Keratinocyte (primary cell): ENCODE results near the gene DNASE1. TPM values are rescaled to one million over a fixed set of nuclear protein-coding genes. Genes with fewer than 3 reads are reported as not detected.

Experiments
- DNase-seq: peaks from one replicate; pipeline ENCODE4 v3.0.0-alpha.2; 2011; ENCODE audit warnings: low read depth, missing footprints, low spot score
- FAIRE-seq: peaks from 2 replicates; lab custom pipeline; 2011; peaks lifted over from hg19 to GRCh38; lab: Jason Lieb, UNC
- H2AFZ ChIP-seq: 2 replicates; pipeline ENCODE4 v1.6.0; 2012; ENCODE audit warnings: low read length, control low read depth, inconsistent platforms; ENCODE audit not compliant: control insufficient read depth
- H3K27ac ChIP-seq: 2 replicates; pipeline ENCODE4 v1.5.1; 2011; ENCODE audit warnings: low read length; ENCODE audit not compliant: control insufficient read depth, insufficient read depth
- H3K27me3 ChIP-seq: 3 replicates; pipeline ENCODE4 v1.6.0; 2011; ENCODE audit warnings: low read length; ENCODE audit not compliant: control insufficient read depth, insufficient read depth; ENCODE audit errors: extremely low read depth
- H3K36me3 ChIP-seq, 2 experiments: 2 replicates in 1 of 2; 3 replicates in 1 of 2; pipeline ENCODE4 v1.5.1; 2011; ENCODE audit warnings: low read length in 2 of 2, mild to moderate bottlenecking in 1 of 2; ENCODE audit not compliant: control insufficient read depth in 2 of 2, insufficient read depth in 2 of 2; ENCODE audit errors: extremely low read depth in 1 of 2
- H3K4me1 ChIP-seq: 3 replicates; pipeline ENCODE4 v1.5.1; 2011; ENCODE audit warnings: low read length; ENCODE audit not compliant: control insufficient read depth, insufficient read depth; ENCODE audit errors: extremely low read depth
- H3K4me2 ChIP-seq: 3 replicates; pipeline ENCODE4 v1.6.0; 2011; ENCODE audit warnings: low read depth, low read length; ENCODE audit not compliant: control insufficient read depth, insufficient read depth; ENCODE audit errors: extremely low read depth
- H3K4me3 ChIP-seq, 3 experiments: fragments of 200-600 bp in 1 of 3; sonication (generic) in 1 of 3; 2 replicates in 2 of 3; 3 replicates in 1 of 3; pipeline ENCODE4 v1.5.1; 2011 to 2016; ENCODE audit warnings: low read length in 3 of 3, mild to moderate bottlenecking in 3 of 3, control low read depth in 2 of 3, inconsistent platforms in 1 of 3, low read depth in 1 of 3, mixed read lengths in 1 of 3, mixed run types in 1 of 3, moderate library complexity in 1 of 3; ENCODE audit not compliant: control insufficient read depth in 2 of 3, insufficient read depth in 2 of 3; ENCODE audit errors: extremely low read depth in 1 of 3
- H3K79me2 ChIP-seq: 2 replicates; pipeline ENCODE4 v1.6.0; 2012; ENCODE audit warnings: low read length; ENCODE audit not compliant: control insufficient read depth, insufficient read depth
- H3K9ac ChIP-seq: 3 replicates; pipeline ENCODE4 v1.6.0; 2011; ENCODE audit warnings: low read length; ENCODE audit not compliant: control insufficient read depth, insufficient read depth; ENCODE audit errors: extremely low read depth
- H3K9me1 ChIP-seq: 3 replicates; pipeline ENCODE4 v1.6.0; 2011; ENCODE audit warnings: low read length; ENCODE audit not compliant: control insufficient read depth, insufficient read depth; ENCODE audit errors: extremely low read depth
- H3K9me3 ChIP-seq: 2 replicates; pipeline ENCODE4 v1.5.1; 2012; ENCODE audit warnings: low read depth, low read length; ENCODE audit not compliant: control insufficient read depth
- H4K20me1 ChIP-seq: 3 replicates; pipeline ENCODE4 v1.6.0; 2011; ENCODE audit warnings: low read length; ENCODE audit not compliant: control insufficient read depth, insufficient read depth; ENCODE audit errors: extremely low read depth
- EZH2 ChIP-seq: IDR thresholded peaks from one replicate; pipeline ENCODE4 v1.6.1; 2012; ENCODE audit warnings: inconsistent platforms, mild to moderate bottlenecking, low read length, moderate library complexity
- dilution Hi-C: fragments of 300-500 bp; cut with MboI; formaldehyde crosslinking; loops from one replicate; pipeline ENCODE4 v1.7.0; 2020; ENCODE audit warnings: low sequenced_read_pairs; ENCODE audit not compliant: extremely low pct_ligation_motif_present
- polyA minus RNA-seq, 3 experiments: library from RNA; depleted of rRNA, polyadenylated mRNA; stranded (reverse); fragments of >200 nt; gene quantifications; 1 replicate in 1 of 3; 2 replicates in 1 of 3; 3 replicates in 1 of 3; pipeline ENCODE4 v1.2.3, GENCODE V29; 2011
- polyA plus RNA-seq, 5 experiments: library from polyadenylated mRNA; depleted of rRNA in 3 of 5; stranded (reverse) in 3 of 5; stranded (forward) in 1 of 5; unstranded in 1 of 5; fragments of >200 nt; gene quantifications; 1 replicate in 1 of 5; 2 replicates in 3 of 5; 3 replicates in 1 of 5; pipeline versions ENCODE4 v1.2.1 to v1.2.3, GENCODE V29; 2011 to 2012; ENCODE audit warnings: missing spikeins in 2 of 5, low read depth in 1 of 5, low replicate concordance in 1 of 5
- TF ChIP-seq, protein P1 (sequence below), 3 experiments: IDR thresholded peaks in 1 of 3; conservative IDR thresholded peaks in 1 of 3; optimal IDR thresholded peaks in 1 of 3; 2 replicates in 2 of 3; 3 replicates in 1 of 3; pipeline versions ENCODE3 to v1.5.1; 2011; ENCODE audit warnings: low read length in 3 of 3, mild to moderate bottlenecking in 3 of 3, moderate library complexity in 2 of 3, control low read depth in 1 of 3, inconsistent platforms in 1 of 3; ENCODE audit not compliant: insufficient read depth in 2 of 3; ENCODE audit errors: extremely low read depth in 1 of 3

The DNASE1 gene, protein sequence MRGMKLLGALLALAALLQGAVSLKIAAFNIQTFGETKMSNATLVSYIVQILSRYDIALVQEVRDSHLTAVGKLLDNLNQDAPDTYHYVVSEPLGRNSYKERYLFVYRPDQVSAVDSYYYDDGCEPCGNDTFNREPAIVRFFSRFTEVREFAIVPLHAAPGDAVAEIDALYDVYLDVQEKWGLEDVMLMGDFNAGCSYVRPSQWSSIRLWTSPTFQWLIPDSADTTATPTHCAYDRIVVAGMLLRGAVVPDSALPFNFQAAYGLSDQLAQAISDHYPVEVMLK
- polyA plus RNA-seq = 3.0 to 10.8 TPM (median 5.2 TPM) in 3 replicates
- 1.8 TPM for polyA plus RNA-seq (2011; ENCODE audit: low read depth)
- polyA plus RNA-seq (2011; cell fraction: cytosol; rRNA removed) = 3.5 and 4.2 TPM in 2 replicates
- polyA plus RNA-seq (2011; cell fraction: nucleus; rRNA removed) = 25.2 and 30.4 TPM in 2 replicates
- 3.6 and 3.9 TPM in 2 replicates for polyA plus RNA-seq (2012; ENCODE audit: low replicate concordance)
- polyA minus RNA-seq = 10.5 to 15.3 TPM (median 11.6 TPM) in 3 replicates
- 3.3 TPM for polyA minus RNA-seq (2011; cell fraction: cytosol; rRNA and poly(A)+ RNA removed)
- polyA minus RNA-seq (2011; cell fraction: nucleus; rRNA and poly(A)+ RNA removed) = 16.7 and 21.8 TPM in 2 replicates

DNA sequence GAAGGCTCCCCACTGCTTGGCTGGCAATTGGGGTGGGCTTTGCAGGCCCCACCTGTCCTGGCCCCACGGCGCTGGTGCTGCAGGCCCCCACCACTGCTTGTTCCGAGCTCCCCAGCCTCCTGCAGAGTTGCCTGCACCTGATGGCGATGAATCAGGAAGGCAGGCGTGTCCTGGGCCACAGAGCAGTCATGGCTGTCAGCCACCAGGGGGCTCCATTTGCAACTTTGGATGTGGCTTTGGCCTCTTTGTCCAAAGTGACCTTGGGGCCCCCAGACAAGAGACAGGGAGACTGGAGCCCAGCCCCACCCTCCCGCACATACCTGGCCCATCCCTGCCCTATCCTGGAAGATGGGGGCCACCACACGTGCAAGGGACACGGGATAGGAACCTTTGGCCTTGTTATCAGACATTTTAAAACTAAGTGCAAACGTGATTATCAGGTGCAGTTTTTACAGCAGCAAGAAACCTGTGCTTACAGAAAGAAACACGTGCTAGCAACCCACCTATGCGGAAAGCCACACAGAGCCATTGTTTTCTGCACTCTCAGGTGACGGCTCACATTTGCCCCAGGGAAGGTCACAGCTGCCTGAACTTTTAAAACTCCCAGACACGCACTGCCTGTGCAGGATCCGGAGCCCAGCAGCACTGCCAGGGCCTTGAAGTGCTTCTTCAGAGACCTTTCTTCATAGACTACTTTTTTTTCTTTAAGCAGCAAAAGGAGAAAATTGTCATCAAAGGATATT lies at the start of gene DNASE1:
Gene DNASE1 (plus strand): TSS at position 443 of the 743 bp plus-strand sequence. CDS start 683 bp downstream, outside the sequence.
- Histone ChIP-seq H3K9me1 (no peaks in the 10 kb centered on the region), H3K27me3 (no peaks in the 10 kb centered on the region), H3K27ac (no peak within 1 kb of the TSS), H3K4me3 (no peak within 1 kb of the TSS), H3K4me2 (no peak within 1 kb of the TSS), H4K20me1 (peaks cover 4% of the 10 kb centered on the region), H2AFZ (no peak within 1 kb of the TSS), H3K4me1 (no peaks in the 10 kb centered on the region), H3K9me3 (no peaks in the 10 kb centered on the region), H3K36me3 (peaks cover 20 to 27% of the 10 kb centered on the region in 2 experiments), H3K9ac (no peak within 1 kb of the TSS), H3K79me2 (no peaks in the 10 kb centered on the region)
- no peak for TF ChIP-seq EZH2
- TF ChIP-seq, protein P1, sequence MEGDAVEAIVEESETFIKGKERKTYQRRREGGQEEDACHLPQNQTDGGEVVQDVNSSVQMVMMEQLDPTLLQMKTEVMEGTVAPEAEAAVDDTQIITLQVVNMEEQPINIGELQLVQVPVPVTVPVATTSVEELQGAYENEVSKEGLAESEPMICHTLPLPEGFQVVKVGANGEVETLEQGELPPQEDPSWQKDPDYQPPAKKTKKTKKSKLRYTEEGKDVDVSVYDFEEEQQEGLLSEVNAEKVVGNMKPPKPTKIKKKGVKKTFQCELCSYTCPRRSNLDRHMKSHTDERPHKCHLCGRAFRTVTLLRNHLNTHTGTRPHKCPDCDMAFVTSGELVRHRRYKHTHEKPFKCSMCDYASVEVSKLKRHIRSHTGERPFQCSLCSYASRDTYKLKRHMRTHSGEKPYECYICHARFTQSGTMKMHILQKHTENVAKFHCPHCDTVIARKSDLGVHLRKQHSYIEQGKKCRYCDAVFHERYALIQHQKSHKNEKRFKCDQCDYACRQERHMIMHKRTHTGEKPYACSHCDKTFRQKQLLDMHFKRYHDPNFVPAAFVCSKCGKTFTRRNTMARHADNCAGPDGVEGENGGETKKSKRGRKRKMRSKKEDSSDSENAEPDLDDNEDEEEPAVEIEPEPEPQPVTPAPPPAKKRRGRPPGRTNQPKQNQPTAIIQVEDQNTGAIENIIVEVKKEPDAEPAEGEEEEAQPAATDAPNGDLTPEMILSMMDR (optimal IDR thresholded peaks at IDR 0.05 in 1 of 3, IDR thresholded peaks at IDR 0.05 in 1 of 3, conservative IDR thresholded peaks at IDR 0.05 in 1 of 3; ENCODE audit: extremely low read depth in 1 of 3, insufficient read depth in 2 of 3, low read length in 3 of 3) = peak; percentile 67 to 89 (median 88)
- DNase-seq (peak; percentile 17), FAIRE-seq (peak; percentile 51)
- dilution Hi-C loops = no loop called here

DNA sequence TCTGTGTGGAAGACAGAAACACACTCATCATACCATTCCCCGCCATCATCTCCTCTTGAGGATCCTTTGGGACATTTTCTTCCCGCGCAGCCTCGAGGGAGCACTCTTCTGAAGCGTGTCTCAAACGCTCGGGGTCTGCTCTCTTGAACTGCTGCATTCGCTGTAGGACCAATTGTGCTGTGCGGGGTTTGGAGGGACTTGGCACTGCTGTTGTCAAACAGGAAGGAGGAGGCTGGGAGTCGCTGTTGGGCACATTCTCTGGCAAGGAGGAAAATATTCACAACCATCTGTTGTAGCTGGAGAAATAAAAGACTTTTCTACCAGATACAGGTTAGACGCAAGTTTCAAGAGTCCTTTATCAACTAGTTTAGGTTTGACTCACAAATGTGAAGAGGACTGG lies 48.0 kb upstream of the DNASE1 start:
- FAIRE-seq = no peak
- Histone ChIP-seq H2AFZ (no peak overlapping the region), H3K36me3 (peaks cover 4 to 9% of the 10 kb centered on the region in 2 experiments), H3K4me2 (no peak overlapping the region), H3K9me1 (no peaks in the 10 kb centered on the region), H3K79me2 (peaks cover 4% of the 10 kb centered on the region), H3K9ac (no peak overlapping the region), H3K27ac (no peak overlapping the region), H3K27me3 (no peaks in the 10 kb centered on the region), H3K4me3 (no peak overlapping the region), H3K9me3 (no peaks in the 10 kb centered on the region), H3K4me1 (peaks cover 8% of the 10 kb centered on the region), H4K20me1 (no peaks in the 10 kb centered on the region)
- dilution Hi-C loops = no loop called here
- DNase-seq = no peak
- TF ChIP-seq EZH2 = no peak
- TF ChIP-seq, protein P1 (optimal IDR thresholded peaks at IDR 0.05 in 1 of 3, IDR thresholded peaks at IDR 0.05 in 1 of 3, conservative IDR thresholded peaks at IDR 0.05 in 1 of 3; ENCODE audit: extremely low read depth in 1 of 3, insufficient read depth in 2 of 3, low read length in 3 of 3) = no peak
